Measurements from ENCODE around the gene DHRS4L2.

Gene DHRS4L2

GRCh38 chr14:24051176-24051788 is 62.6 kb downstream of the DHRS4L2 start:
- H3K4me3 ChIP-seq (ENCODE audit: low read depth, low read length): peak overlapping the region; percentile 63
- no peak for DNase-seq (ENCODE audit: low read depth)

DNA sequence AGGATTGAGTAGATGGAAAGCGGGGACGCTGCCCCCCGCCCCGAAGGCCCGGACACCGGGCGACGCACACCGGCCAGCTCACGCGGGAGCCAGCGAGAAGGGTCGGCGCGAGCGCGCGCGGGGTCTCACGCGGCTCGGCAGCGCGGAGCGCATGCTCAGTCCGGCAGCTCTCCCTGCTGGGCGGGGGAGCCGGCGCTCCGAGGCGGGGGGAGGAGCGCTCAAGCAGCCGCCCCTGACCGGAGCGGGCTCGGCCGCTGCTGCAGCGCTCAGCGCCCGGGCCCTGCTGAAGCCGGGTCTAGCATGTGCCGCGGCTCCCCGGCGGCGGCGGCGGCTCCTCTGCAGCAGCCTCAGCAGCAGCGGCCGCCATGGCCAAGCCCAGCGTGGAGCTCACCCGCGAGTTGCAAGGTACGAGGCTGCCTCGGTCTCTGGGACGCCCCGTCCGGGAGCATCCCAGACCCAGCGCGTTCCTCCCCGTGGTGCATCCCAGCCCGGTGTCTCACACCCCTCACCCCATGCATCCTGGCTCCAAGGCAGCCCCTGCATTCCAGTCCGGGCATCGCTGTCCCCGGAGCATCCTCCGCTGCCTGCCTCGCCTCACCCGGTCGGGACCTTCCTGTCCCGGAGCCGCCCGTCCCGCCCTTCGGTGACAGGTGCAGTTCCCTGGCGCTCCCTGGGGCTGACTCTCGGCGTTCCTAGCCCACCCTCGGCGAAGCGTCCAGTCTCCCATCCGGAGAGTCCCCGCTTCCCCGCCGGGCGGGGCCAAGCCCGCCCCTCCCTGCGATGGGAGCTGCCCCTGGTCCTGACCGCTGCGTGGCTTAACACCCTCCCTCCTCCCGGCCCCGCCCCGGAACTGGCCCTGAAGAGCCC is 63.3 kb downstream of the DHRS4L2 start, which contains the start of gene CARMIL3:
Gene CARMIL3 (plus strand): TSS at position 221 of the 867 bp plus-strand sequence. CDS start 145 bp downstream, at position 366.
- peak within 1 kb of the TSS; percentile 63 for H3K4me3 ChIP-seq (ENCODE audit: low read depth, low read length)
- no peak for DNase-seq (ENCODE audit: low read depth)
- no peak for TF ChIP-seq CTCF (IDR thresholded peaks at IDR 0.05; ENCODE audit: low read depth, low read length, missing control alignments)

More at GRCh38 chr14:24051176-24051788, 62.6 kb downstream of the DHRS4L2 start:
- no peak for TF ChIP-seq CTCF (IDR thresholded peaks at IDR 0.05; ENCODE audit: low read depth, low read length, missing control alignments)

DNA sequence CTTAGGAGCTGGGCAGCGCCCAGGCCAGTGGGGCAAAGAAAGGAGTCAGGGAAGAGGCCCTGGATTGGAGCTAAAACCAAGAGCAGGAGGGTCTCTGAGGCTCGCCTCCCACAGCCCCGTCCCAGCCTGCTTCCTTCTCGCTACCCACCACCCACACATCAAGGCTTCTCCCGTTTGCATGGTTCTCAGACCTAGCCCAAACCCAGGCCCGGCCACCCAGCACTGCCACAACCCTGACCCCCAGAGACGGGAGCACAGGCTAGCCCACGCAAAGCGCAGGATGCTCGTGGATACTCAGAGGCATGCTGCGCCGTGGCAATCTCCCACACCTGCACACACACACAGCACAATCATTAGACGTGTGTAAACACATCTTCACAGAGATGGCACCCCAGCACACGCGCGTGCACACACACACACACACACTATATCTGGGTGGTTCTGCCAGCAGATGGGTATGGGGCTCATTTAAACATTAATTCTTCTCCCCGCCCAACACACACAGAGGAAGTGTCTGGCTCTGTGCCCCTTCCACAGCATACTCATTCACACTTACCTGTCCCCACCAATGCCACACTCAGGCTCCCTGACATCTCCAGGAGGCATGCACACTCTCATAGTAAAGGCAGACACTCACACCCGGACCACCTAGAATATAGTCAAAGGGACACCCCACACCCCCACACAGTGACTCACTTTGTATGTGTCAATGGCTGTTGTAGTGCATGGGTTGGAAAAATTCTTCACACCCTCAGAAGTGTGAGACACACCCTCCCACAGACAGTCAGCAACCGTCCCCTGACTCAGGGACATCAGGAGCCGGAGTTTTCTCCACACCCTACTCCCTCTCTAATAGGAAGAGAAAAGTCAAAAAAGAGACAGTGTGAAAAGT is 64.2 kb downstream of the DHRS4L2 start:
- no peak for TF ChIP-seq CTCF (IDR thresholded peaks at IDR 0.05; ENCODE audit: low read depth, low read length, missing control alignments)
- DNase-seq (ENCODE audit: low read depth): no peak
- peak overlapping the region; percentile 63 for H3K4me3 ChIP-seq (ENCODE audit: low read depth, low read length)

- DNase-seq (ENCODE audit: low read depth): no peak
- TF ChIP-seq CTCF (IDR thresholded peaks at IDR 0.05; ENCODE audit: low read depth, low read length, missing control alignments): no peak
- no peak overlapping the region for H3K4me3 ChIP-seq (ENCODE audit: low read depth, low read length)
Observed at GRCh38 chr14:24053548-24054323, 65.0 kb downstream of the DHRS4L2 start.

DNA sequence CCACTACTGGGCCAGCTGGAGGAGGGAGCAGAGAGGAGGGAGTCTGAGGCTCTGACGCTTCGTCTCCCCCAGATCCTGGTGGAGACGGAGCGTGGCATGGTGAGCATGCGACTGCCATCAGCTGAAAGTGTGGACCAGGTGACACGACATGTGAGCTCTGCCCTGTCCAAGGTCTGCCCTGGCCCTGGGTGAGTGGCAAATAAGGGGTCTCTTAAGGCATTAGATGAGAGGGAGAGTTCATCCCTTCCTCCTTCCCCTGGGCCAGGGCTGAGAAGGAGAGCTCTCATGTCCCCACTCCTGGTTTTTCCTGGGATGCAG is 65.6 kb downstream of the DHRS4L2 start:
- no peak for TF ChIP-seq CTCF (IDR thresholded peaks at IDR 0.05; ENCODE audit: low read depth, low read length, missing control alignments)
- no peak overlapping the region for H3K4me3 ChIP-seq (ENCODE audit: low read depth, low read length)
- no peak for DNase-seq (ENCODE audit: low read depth)

- H3K4me3 ChIP-seq (ENCODE audit: low read depth, low read length): no peak overlapping the region
- no peak for TF ChIP-seq CTCF (IDR thresholded peaks at IDR 0.05; ENCODE audit: low read depth, low read length, missing control alignments)
- DNase-seq (ENCODE audit: low read depth): no peak
Observed at GRCh38 chr14:24054646-24055045, 65.9 kb downstream of the DHRS4L2 start.
